ACHN (cell line): Measurements from ENCODE around the gene LIMK1.
A peak's percentile ranks its signal among the peaks of the same experiment; 100 is the strongest.

Experiments used
- DNase-seq: peaks from one replicate; pipeline ENCODE4 v3.0.0-alpha.2; 2015
- in situ Hi-C: cut with HindIII; loops from 2 replicates; pipeline ENCODE4 v1.10.0; 2017; ENCODE audit warnings: low sequenced_read_pairs, low pct_ligation_motif_present, low pct_unique_long_range_greater_than_20kb

LIMK1 gene

DNA sequence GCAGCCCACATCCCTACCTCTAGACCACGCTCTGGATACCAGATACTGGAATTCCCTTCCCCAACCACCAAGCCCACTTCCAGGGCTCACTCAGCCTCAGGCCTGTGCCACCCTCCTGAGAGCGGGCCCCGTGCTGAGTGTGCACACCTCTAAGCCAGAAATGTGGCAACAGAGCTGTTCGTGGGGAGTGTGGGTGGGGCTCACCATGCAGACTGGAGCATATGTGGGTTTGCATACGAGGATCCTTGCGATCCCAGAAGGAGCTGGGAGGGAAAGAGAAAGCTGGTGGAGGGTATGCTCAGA, 13.0 kb upstream of the LIMK1 start:
- in situ Hi-C loops: no loop called here
- no peak for DNase-seq

DNA sequence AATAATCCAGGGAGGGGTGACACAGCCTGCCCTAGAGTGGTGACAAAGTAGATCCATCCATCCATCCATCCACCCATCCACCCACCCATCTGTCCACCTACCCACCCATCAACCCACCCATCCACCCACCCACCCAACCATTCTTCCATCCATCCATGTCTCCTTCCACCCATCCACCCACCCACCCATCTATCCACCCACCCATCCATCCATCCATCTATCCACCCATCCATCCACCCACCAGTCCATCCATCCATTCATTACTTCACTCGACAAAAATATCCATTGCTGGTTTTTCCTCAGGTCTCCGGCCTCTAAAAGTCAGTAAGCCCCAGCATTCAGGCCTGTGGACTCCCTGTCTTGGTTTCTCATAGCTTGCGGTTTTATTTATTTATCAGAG, 12.5 kb upstream of the LIMK1 start:
- DNase-seq: no peak
- in situ Hi-C loops: no loop called here

DNA sequence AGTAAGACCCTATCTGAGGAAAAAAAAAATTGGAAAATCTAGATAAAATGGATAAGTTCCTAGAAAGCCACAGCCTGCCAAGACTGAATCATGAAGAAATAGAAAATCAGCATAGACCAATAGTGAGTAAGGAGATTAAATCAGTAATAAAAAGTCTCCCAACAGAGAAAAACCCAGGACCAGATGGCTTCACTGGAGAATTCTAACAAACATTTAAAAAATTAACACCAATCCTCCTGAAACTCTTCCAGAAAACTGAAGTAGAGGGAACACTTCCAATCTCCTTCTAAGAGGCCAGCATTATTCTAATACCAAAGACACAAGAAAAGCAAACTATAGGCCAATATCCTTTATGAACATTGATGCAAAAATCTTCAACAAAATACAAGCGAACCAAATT, 8.8 kb upstream of the LIMK1 start:
- in situ Hi-C loops: no loop called here
- no peak for DNase-seq

DNA sequence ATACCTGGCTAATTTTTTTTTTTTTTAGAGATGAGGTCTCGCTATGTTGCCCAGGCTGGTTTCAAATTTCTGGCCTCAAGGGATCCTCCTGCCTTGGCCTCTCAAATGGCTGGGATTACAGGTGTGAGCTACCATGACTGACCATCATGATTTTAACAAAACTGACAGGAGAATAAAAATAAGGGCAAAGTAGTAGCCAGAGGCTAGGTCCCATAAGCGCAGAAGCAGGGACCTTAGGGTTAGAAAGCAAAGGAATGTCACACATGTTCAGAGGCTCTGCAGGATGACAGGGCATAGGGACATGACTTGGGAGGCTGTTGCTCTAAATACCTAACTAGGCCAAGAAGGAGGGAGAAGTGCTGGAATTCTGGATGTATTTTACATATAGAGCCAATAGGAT, 5.1 kb upstream of the LIMK1 start:
- DNase-seq: no peak
- in situ Hi-C loops: no loop called here

DNA sequence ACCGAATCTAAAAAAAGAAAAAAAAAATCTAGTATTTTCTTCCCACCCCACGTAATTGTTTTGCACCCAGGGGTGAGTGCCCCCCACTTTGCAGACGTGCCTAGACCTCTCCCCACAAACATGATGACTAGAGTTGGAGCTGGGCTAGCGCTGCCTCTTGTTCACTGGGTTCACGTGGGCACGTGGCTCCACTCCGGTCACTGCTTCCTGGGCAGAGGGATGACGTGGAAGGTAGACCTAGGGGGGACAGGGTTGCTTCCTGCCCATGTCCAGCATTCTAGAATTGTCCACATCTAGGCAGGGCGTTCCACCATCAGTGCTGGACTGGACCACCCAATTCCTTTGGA, 861 bp upstream of the LIMK1 start:
- in situ Hi-C loops: no loop called here
- no peak for DNase-seq

DNA sequence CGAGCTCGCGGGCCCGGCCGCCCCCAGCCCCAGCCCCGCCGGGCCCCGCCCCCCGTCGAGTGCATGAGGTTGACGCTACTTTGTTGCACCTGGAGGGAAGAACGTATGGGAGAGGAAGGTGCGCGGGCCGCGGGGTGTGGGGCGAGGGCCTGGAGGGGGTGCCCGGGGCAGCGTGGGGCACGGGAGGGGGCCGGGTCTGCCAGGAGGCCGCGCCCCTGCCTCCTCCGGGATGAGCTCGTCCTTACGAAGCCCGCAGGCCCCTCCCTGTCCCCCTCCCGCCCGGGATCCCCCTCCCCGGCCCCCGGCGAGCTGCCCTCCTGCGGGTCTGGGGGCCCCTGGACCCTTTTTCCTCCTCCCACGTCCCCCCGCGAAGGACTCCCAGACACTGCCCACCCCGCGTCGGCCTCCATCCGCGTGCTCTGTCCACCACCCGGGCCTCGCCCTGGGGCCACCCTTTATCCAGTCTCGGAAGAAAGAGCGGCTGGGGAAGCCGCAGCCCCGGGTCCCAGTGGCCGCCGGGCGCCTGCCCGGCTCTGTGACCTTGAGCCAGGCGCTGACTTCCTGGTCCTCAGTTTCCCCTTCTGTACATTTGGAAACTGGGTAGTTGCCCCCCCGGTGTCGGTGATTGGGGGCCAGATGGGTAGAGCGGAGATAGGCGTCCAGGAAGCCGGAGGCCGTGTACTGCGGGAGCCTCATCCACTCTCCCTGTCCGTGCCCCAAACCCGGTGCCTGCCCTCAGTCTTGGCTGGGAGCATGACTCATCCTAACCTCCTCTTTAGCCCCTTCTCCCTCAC, 521 bp downstream of the LIMK1 start:
- in situ Hi-C loops: no loop called here
- DNase-seq: peak; percentile 85

DNA sequence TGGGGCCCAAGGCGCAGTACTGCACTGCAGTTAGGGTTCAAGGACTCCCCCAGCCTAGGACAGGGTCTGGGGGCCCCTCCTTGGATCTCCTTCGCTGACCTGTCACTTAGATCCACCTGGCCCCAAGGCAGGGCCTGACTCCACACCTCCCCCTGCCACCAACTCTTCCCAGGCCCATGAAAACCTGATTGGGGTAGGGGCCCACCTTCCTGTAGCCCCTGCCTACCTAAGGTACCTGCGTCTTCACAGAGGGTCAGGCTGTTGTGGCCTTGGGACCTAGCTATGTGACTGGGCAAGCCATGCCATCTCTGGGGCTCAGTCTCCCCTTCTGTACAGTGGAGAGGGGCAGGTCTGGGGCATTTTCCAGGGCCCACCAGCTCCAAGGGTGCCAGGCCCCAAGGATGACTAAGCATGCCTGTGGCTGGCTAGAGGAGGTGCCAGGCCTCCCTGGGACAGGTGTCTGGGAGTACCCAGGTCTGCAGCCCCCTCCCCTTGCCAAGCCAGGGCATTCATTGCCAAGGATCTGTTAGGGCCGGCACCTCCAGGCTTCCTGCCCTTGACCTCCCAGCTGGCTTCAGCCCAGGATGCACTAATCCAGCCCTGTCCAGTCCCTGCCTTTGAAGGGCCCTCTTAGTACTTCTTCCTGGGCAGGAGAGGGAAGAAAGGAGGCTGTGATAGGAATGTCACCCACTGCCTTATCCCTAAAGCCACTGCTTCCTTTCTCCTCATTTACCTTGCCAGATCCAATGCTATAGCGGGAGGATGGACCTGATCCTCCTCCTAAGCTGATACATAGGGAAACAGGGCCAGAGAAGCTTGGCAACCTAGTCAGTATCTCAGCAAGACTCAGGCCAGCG, 1.3 kb downstream of the LIMK1 start:
- DNase-seq: peak; percentile 53
- in situ Hi-C loops: no loop called here

DNA sequence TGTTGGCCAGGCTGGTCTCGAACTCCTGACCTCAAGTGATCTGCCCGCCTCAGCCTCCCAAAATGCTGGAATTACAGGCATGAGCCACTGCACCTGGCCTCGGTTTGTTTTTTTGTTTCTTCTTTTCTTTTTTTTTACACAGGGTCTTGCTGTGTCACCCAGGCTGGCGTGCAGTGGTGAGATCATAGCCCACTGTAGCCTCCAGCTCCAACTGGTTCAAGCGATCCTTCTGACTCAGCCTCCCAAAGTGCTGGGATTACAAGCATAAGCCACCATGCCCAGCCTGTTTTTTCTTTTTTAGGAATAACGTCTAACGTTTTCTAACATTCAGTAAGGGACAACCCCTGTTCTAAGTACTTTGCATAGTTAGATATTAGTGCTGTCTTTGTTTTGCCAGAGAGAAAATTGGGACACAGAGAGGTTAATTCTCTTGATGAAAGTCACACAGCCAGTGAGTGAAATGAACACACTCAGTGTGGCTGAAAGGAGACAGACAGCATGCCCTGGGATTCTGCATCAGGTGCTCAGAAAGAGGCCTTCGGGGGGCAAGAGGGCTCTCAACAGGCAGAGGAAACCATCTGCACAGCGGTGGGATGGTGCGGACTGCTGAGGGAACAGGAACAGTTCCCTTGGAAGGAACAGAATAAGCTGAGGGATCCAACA, 4.3 kb downstream of the LIMK1 start:
- no peak for DNase-seq
- in situ Hi-C loops: no loop called here

DNA sequence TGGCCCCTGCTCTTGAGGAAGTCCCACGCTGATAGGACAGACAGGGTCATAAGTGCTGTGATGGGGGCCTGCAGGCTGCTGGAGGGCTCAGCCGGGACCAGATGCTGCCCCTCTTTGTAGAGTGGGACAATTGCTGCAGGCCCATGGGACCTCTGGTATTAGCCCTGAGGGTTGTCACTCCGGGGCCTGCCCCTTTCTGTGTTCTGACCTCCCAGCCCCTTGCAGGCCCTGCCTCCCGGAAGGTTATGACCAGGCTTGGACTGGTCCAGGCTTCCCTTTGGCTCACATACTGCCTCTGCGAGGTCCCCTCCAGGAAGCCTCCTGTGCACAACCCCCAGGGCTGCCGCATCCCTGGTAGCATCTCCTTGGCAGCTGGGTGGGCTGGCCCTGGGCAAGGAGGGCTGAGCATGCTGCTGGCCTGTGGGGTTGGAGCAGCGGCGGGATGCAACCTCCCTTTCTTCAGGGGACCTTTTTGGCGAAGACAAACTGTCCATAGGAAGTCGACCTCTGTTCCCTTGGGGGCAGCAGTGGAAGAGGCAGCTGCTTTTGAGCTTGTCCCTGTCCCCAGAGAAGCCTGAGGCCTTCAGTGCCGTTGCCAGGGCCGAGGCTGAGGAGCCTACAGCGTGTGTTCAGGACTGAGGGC, 8.8 kb downstream of the LIMK1 start:
- in situ Hi-C loops: no loop called here
- DNase-seq: no peak

DNA sequence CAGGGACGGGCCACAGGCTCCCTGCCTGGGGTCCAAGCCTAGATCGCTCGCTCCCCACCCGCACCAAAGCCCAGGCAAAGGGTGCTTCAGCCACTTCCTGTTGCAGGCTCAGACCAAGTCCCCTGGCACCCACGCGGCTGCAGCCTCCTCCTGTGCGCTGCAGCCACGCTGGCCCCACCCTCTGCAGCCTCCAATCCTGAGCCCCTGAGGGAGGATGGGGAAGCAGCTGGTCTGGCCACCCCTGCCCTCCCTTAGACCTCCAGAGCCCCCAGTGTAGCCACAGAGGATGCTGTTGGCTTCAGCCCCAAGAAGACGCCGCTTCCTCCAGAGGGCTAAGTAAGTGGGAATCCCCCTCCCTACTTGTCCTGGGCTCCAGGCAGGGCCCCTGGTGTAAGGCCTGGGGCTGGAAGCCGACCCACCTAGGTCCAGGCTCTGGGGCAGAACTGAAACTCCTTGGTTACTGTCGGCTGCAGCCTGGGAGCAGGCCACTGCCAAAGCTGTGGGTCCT, 9.4 kb downstream of the LIMK1 start:
- no peak for DNase-seq
- in situ Hi-C loops: no loop called here

DNA sequence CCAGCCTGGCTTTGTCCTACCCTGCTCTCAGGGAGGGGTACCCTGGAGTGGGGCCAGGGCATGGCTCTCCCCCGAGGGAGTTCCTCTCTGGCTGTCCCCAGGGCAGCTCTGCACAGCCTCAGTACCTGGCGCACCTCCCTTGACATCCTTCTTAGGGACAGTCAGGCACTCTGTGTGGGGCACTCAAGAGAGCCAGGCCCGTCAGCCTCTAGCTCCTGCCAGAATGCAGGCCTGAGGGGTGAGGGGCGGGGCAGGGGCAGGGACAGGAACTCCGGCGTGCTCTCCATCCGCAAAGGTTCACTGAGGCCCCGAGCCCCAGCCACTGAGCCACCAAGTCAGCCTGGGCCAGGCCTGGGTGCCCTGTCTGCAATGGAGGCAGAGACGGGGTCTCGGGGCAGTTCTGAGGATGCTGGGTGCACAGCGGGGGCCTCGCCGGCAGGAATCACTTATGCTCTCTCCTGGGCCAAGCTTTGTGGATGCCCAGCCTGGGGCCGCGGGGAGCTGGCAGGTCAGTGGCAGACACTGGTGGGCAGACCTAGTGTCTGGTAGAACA, 10.1 kb downstream of the LIMK1 start:
- in situ Hi-C loops: no loop called here
- no peak for DNase-seq

DNA sequence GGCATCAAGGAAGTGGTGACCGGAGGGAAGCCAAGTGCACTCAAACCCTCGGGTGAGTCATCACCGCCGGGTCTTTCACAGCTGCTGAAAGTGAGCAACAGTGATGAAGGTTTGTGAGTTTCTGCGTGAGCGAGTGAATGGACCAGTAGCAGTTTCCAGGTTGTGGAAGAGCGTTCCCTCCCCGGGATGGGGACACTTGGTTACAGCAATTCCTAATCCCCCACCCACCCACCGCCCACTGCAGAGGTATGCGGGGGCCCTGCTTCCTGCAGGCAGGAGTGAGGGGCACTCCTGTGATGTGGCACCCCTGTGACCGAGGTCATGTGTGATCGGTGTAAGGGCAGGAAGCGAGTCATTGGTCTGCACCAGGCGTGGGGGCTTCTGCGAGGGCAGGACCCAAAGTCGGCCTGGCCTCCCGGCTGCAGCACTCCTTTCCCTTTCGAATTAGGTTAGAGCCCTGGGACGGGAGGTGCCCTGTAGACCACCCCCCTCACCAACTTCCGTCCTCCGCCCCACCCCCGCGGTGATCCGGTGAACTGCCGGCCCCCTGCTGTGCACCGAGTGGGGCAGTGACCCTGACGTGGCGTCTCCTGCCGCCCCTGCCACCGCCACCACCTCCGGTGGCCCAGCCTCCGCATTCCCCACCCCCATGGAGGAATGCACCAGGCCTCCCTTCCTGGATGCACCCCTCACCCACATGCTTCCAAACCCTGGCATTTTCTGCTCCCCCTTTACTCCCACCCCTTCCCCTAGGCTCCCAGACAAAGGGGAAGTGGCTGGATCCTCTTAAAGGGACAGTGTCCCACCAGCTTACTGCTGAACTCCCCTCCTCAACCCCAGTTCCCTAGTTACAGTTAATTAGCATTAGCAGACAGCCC, 10.9 kb downstream of the LIMK1 start:
- in situ Hi-C loops: no loop called here
- DNase-seq: peak; percentile 99

DNA sequence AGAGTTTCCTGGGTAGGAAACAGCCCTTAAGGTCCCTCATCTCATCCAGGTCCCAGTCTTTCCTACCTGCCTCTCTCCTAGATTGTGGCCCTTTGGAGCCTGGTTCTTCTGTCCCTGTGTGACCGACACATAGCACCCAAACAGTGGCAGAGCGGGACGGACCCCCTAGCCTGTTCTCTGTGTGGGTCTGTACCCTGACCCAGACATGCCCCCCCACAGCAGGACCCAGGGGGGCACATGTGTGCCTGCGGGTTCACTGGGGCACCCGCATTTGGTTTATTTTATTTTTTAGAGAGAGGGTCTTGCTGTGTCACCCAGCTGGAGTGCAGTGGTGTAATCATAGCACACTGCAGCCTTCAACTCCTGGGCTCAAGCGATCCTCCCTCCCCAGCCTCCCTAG, 11.5 kb downstream of the LIMK1 start:
- DNase-seq: no peak
- in situ Hi-C loops: no loop called here

DNA sequence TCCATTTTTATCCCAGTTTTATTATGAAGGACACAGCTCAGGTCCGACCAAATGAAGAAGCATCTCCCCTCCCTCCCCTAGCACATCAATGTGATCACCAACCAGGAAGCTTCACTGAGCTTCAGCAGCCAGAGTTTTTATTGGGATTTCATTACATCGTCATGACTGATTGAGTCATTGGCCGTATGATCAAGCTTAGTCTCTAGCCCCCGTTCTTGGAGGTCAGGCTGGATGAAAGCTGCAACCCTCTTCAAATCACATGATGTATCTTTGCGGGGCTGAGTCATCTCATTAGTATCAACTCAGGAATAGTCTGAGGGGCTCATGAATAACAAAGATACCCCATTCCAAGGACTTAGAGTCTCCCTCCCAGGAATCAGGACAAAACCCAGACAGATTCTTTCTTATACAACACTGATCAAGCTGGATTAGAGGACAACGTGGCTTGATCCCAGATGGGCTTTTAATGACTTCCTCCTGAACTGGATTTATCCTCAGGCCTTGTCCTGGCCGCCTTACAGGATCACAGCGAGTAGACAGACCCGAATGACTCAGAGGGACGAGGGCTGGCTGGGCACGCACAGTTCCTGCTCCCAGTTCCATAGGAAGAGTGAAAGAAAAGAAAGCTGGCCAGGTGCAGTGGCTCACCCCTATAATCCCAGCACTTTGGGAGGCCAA, 14.5 kb downstream of the LIMK1 start:
- in situ Hi-C loops: no loop called here
- peak; percentile 30 for DNase-seq

DNA sequence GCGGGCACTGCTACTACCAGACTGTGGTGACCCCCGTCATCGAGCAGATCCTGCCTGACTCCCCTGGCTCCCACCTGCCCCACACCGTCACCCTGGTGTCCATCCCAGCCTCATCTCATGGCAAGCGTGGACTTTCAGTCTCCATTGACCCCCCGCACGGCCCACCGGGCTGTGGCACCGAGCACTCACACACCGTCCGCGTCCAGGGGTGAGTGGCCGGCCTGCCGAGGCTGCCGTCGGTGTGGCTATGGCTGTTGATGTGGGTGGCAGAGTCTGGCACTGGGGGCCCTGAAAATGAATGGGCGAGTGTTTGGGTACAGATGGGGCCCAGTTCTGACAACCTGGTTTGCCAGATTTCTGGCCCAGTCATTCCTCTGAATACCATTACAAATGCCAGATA, 15.4 kb downstream of the LIMK1 start:
- DNase-seq: no peak
- in situ Hi-C loops: no loop called here

DNA sequence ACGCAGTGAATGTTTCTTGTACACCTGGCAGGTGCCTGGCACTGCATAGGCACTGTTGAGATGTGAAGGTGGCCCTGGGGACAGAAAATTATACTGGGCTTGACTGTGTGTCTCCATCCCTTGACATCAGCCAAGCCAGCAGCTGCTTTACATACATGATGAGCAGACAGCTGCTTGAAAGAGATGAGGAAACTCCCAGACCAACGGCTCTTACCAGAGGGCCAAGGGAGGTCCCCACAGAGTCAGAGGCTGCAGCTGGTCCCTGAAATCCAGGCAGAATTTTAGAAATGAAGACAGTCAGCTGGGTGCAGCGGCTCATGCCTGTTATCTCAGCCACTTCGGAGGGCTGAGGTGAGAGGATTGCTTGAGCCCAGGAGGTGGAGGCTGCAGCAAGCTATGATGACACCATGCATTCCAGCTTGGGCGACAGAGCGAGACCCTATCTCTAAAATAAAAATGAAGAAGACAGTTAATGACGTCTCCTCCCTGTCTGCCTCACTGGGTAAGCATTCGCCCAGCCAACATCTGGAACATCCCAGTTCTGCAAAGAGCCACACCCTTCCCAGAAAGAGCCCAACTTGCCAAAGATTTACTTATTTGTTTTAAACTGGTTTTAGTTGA, 17.6 kb downstream of the LIMK1 start:
- in situ Hi-C loops: no loop called here
- peak; percentile 57 for DNase-seq

DNA sequence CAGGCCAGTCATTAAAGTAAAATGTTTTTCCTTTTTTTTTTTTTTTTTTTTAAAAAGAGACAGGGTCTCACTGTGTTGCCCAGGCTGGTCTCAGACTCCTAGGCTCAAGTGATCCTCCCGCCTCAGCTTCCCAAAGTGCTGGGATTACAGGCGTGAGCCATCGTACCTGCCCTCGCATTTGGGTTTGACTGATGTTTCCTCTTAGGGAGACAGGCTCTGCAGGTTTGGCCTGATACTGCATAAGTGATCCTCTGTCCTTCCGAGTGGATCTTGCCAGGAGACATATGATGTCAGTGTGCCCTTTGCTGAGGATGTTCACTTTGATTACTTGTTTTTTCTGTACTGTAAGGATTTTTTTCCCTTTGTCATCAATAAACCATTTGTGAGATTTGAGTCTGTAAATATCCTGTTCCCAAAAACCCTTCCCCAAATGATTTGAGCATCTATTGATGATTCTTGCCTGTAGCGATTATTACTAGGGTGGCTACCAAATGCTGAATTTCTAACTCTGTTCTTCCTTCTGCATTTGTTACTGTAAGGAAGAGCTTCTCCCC, 19.7 kb downstream of the LIMK1 start:
- no peak for DNase-seq
- in situ Hi-C loops: no loop called here
